HG03095 (cell line): ENCODE data around the gene ADSL.
A peak's percentile ranks its signal among the peaks of the same experiment; 100 is the strongest.

Experiments
- ATAC-seq: cut with Tn5 transposase; IDR thresholded peaks from one replicate; pipeline ENCODE4 v1.9.1; 2021; ENCODE audit warnings: moderate library complexity; ENCODE audit not compliant: unreplicated experiment

The ADSL gene

GRCh38 chr22:40434106-40434505 is 87.8 kb downstream of the ADSL start:
- no peak for ATAC-seq

- no peak for ATAC-seq
Measured at GRCh38 chr22:40434745-40435144, 88.4 kb downstream of the ADSL start.

- peak; percentile 58 for ATAC-seq
Measured at GRCh38 chr22:40436505-40437431, 90.5 kb downstream of the ADSL start.
